SK-N-MC (cell line): ENCODE measurements around the gene KLHDC2.

Experiments used
- EZH2 ChIP-seq: fragments of 200-600 bp; sonication (generic); IDR thresholded peaks from one replicate; pipeline ENCODE4 v1.6.1; 2017; ENCODE audit warnings: antibody characterized with exemption
- POLR2AphosphoS5 ChIP-seq: IDR thresholded peaks from 2 replicates; pipeline ENCODE4 v1.6.1; 2012; ENCODE audit warnings: mild to moderate bottlenecking, low read depth, low read length, borderline replicate concordance

DNA sequence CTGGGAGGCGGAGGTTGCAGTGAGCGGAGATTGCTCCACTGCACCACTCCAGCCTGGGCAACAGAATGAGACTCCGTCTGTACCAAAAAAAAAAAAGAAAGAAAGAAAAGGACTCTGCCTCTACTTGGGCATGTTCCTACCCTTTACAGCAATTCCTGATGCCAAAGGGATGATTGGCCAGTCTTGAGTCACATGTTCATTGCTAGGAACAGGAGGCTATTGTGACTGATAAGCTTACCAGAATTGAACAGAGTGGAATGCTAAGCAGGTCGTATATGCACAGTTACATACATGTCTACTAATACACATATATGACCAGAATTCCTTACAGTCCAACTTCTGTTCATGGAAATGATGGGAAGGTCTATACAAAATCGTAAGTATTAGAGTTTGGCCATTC, 40.8 kb upstream of the KLHDC2 start:
- no peak for TF ChIP-seq POLR2AphosphoS5
- no peak for TF ChIP-seq EZH2
